HG03378 (cell line): Measurements from ENCODE around the gene ERMAP.

ENCODE experiments used
- ATAC-seq: cut with Tn5 transposase; IDR thresholded peaks from one replicate; pipeline ENCODE4 v1.9.1; 2021; ENCODE audit warnings: mild to moderate bottlenecking, moderate library complexity; ENCODE audit not compliant: unreplicated experiment

Gene ERMAP

GRCh38 chr1:42816585-42817439 lies at the start of gene ERMAP, which contains the start of gene SVBP:
Gene ERMAP, plus strand, starts transcription at chr1:42817122. Its CDS starts 13,327 bp downstream, at chr1:42830449.
Gene SVBP, minus strand, starts transcription at chr1:42817397. Its CDS starts 853 bp downstream, at chr1:42816544.
- ATAC-seq: peak; percentile 56

GRCh38 chr1:42767510-42768000 lies 49.4 kb upstream of the ERMAP start:
- peak; percentile 26 for ATAC-seq

GRCh38 chr1:42768172-42768571 lies 48.8 kb upstream of the ERMAP start:
- no peak for ATAC-seq

GRCh38 chr1:42769811-42770210 lies 47.1 kb upstream of the ERMAP start:
- ATAC-seq: no peak

GRCh38 chr1:42773420-42773819 lies 43.5 kb upstream of the ERMAP start:
- no peak for ATAC-seq

GRCh38 chr1:42774928-42775526 lies 41.9 kb upstream of the ERMAP start:
- no peak for ATAC-seq

GRCh38 chr1:42776502-42776901 lies 40.4 kb upstream of the ERMAP start:
- ATAC-seq: no peak

- ATAC-seq: no peak
Observed at GRCh38 chr1:42777852-42778251, 39.1 kb upstream of the ERMAP start.

GRCh38 chr1:42779725-42780124 lies 37.2 kb upstream of the ERMAP start:
- ATAC-seq: no peak

GRCh38 chr1:42780176-42780575 lies 36.7 kb upstream of the ERMAP start:
- no peak for ATAC-seq

GRCh38 chr1:42783092-42783491 lies 33.8 kb upstream of the ERMAP start:
- ATAC-seq: no peak

- ATAC-seq: no peak
Observed at GRCh38 chr1:42784547-42784945, 32.4 kb upstream of the ERMAP start.

- no peak for ATAC-seq
Observed at GRCh38 chr1:42784946-42785693, 31.8 kb upstream of the ERMAP start, which contains the start of gene TMEM269. Gene TMEM269, plus strand, starts transcription at chr1:42784991. Its CDS starts 4,903 bp downstream, at chr1:42789894.

GRCh38 chr1:42786097-42786496 lies 30.8 kb upstream of the ERMAP start:
- no peak for ATAC-seq

- ATAC-seq: no peak
Observed at GRCh38 chr1:42788021-42788420, 28.9 kb upstream of the ERMAP start.

GRCh38 chr1:42793824-42794223 lies 23.1 kb upstream of the ERMAP start:
- ATAC-seq: no peak

GRCh38 chr1:42797414-42797813 lies 19.5 kb upstream of the ERMAP start:
- ATAC-seq: no peak

- no peak for ATAC-seq
Observed at GRCh38 chr1:42797979-42798378, 18.9 kb upstream of the ERMAP start.

- ATAC-seq: no peak
Observed at GRCh38 chr1:42801832-42802473, 15.0 kb upstream of the ERMAP start.

GRCh38 chr1:42806171-42806570 lies 10.8 kb upstream of the ERMAP start:
- ATAC-seq: no peak

GRCh38 chr1:42806593-42806992 lies 10.3 kb upstream of the ERMAP start:
- ATAC-seq: no peak
